ENCODE data around the gene IKZF1. TPM values are rescaled to one million over a fixed set of nuclear protein-coding genes. Genes with fewer than 3 reads are reported as not detected.

IKZF1 gene
- total and polyA plus RNA-seq, 9 of the 15 experiments (the other 6 are each of a cell fraction or from before 2014, with no cell fraction given): 12.6 to 85.3 (median 44.7) TPM

- TF ChIP-seq, protein P1, sequence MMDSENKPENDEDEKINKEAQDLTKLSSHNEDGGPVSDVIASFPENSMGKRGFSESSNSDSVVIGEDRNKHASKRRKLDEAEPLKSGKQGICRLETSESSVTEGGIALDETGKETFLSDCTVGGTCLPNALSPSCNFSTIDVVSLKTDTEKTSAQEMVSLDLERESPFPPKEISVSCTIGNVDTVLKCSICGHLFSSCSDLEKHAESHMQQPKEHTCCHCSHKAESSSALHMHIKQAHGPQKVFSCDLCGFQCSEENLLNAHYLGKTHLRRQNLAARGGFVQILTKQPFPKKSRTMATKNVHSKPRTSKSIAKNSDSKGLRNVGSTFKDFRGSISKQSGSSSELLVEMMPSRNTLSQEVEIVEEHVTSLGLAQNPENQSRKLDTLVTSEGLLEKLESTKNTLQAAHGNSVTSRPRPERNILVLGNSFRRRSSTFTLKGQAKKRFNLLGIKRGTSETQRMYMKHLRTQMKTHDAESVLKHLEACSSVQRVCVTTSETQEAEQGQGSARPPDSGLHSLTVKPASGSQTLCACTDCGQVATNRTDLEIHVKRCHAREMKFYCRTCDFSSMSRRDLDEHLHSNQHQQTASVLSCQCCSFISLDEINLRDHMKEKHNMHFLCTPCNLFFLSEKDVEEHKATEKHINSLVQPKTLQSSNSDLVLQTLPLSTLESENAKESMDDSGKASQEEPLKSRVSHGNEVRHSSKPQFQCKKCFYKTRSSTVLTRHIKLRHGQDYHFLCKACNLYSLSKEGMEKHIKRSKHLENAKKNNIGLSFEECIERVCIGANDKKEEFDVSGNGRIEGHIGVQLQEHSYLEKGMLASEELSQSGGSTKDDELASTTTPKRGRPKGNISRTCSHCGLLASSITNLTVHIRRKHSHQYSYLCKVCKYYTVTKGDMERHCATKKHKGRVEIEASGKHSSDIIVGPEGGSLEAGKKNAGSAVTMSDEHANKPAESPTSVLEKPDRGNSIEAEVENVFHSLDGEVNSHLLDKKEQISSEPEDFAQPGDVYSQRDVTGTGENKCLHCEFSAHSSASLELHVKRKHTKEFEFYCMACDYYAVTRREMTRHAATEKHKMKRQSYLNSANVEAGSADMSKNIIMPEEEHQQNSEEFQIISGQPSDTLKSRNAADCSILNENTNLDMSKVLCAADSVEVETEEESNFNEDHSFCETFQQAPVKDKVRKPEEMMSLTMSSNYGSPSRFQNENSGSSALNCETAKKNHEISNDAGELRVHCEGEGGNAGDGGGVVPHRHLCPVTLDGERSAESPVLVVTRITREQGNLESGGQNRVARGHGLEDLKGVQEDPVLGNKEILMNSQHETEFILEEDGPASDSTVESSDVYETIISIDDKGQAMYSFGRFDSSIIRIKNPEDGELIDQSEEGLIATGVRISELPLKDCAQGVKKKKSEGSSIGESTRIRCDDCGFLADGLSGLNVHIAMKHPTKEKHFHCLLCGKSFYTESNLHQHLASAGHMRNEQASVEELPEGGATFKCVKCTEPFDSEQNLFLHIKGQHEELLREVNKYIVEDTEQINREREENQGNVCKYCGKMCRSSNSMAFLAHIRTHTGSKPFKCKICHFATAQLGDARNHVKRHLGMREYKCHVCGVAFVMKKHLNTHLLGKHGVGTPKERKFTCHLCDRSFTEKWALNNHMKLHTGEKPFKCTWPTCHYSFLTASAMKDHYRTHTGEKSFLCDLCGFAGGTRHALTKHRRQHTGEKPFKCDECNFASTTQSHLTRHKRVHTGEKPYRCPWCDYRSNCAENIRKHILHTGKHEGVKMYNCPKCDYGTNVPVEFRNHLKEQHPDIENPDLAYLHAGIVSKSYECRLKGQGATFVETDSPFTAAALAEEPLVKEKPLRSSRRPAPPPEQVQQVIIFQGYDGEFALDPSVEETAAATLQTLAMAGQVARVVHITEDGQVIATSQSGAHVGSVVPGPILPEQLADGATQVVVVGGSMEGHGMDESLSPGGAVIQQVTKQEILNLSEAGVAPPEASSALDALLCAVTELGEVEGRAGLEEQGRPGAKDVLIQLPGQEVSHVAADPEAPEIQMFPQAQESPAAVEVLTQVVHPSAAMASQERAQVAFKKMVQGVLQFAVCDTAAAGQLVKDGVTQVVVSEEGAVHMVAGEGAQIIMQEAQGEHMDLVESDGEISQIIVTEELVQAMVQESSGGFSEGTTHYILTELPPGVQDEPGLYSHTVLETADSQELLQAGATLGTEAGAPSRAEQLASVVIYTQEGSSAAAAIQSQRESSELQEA (IDR thresholded peaks at IDR 0.05; ENCODE audit: low read depth): no peak
- TF ChIP-seq, protein P2, sequence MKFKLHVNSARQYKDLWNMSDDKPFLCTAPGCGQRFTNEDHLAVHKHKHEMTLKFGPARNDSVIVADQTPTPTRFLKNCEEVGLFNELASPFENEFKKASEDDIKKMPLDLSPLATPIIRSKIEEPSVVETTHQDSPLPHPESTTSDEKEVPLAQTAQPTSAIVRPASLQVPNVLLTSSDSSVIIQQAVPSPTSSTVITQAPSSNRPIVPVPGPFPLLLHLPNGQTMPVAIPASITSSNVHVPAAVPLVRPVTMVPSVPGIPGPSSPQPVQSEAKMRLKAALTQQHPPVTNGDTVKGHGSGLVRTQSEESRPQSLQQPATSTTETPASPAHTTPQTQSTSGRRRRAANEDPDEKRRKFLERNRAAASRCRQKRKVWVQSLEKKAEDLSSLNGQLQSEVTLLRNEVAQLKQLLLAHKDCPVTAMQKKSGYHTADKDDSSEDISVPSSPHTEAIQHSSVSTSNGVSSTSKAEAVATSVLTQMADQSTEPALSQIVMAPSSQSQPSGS (CRISPR knock-in tag; IDR thresholded peaks at IDR 0.05): no peak
- TF ChIP-seq NR2F6 (CRISPR knock-in tag; IDR thresholded peaks at IDR 0.05): no peak
- TF ChIP-seq YBX1 (IDR thresholded peaks at IDR 0.05): no peak
- TF ChIP-seq ZNF586 (CRISPR knock-in tag; conservative IDR thresholded peaks at IDR 0.05): no peak
- no peak for TF ChIP-seq EHMT2 (IDR thresholded peaks at IDR 0.05)
- TF ChIP-seq, protein P3, sequence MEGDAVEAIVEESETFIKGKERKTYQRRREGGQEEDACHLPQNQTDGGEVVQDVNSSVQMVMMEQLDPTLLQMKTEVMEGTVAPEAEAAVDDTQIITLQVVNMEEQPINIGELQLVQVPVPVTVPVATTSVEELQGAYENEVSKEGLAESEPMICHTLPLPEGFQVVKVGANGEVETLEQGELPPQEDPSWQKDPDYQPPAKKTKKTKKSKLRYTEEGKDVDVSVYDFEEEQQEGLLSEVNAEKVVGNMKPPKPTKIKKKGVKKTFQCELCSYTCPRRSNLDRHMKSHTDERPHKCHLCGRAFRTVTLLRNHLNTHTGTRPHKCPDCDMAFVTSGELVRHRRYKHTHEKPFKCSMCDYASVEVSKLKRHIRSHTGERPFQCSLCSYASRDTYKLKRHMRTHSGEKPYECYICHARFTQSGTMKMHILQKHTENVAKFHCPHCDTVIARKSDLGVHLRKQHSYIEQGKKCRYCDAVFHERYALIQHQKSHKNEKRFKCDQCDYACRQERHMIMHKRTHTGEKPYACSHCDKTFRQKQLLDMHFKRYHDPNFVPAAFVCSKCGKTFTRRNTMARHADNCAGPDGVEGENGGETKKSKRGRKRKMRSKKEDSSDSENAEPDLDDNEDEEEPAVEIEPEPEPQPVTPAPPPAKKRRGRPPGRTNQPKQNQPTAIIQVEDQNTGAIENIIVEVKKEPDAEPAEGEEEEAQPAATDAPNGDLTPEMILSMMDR (IDR thresholded peaks at IDR 0.05 in 2 of 3, conservative IDR thresholded peaks at IDR 0.05 in 1 of 3; ENCODE audit: insufficient read depth in 2 of 3, low read depth in 1 of 3, low read length in 3 of 3): no peak
- no peak for TF ChIP-seq PML (IDR thresholded peaks at IDR 0.05; ENCODE audit: low read length)
Observed at GRCh38 chr7:50348469-50349162, 44.1 kb downstream of the IKZF1 start (continued).
